ENCODE measurements around the gene IQCH.

GRCh38 chr15:67267951-67268941, 13.7 kb downstream of the IQCH start:
- TF ChIP-seq, protein P1, sequence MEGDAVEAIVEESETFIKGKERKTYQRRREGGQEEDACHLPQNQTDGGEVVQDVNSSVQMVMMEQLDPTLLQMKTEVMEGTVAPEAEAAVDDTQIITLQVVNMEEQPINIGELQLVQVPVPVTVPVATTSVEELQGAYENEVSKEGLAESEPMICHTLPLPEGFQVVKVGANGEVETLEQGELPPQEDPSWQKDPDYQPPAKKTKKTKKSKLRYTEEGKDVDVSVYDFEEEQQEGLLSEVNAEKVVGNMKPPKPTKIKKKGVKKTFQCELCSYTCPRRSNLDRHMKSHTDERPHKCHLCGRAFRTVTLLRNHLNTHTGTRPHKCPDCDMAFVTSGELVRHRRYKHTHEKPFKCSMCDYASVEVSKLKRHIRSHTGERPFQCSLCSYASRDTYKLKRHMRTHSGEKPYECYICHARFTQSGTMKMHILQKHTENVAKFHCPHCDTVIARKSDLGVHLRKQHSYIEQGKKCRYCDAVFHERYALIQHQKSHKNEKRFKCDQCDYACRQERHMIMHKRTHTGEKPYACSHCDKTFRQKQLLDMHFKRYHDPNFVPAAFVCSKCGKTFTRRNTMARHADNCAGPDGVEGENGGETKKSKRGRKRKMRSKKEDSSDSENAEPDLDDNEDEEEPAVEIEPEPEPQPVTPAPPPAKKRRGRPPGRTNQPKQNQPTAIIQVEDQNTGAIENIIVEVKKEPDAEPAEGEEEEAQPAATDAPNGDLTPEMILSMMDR (IDR thresholded peaks at IDR 0.05) = no peak
- no peak for TF ChIP-seq ZNF121 (CRISPR knock-in tag; IDR thresholded peaks at IDR 0.05)
- no peak for TF ChIP-seq ZMAT4 (CRISPR knock-in tag; IDR thresholded peaks at IDR 0.05)
- TF ChIP-seq TEAD4 (CRISPR knock-in tag; IDR thresholded peaks at IDR 0.05) = no peak
- no peak for TF ChIP-seq SMAD3 (CRISPR knock-in tag; IDR thresholded peaks at IDR 0.05; ENCODE audit: borderline replicate concordance)
- no peak for TF ChIP-seq STAT6 (CRISPR knock-in tag; conservative IDR thresholded peaks at IDR 0.05; ENCODE audit: low read depth)
- TF ChIP-seq, protein P2, sequence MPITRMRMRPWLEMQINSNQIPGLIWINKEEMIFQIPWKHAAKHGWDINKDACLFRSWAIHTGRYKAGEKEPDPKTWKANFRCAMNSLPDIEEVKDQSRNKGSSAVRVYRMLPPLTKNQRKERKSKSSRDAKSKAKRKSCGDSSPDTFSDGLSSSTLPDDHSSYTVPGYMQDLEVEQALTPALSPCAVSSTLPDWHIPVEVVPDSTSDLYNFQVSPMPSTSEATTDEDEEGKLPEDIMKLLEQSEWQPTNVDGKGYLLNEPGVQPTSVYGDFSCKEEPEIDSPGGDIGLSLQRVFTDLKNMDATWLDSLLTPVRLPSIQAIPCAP (CRISPR knock-in tag; IDR thresholded peaks at IDR 0.05) = no peak
- no peak for TF ChIP-seq ATF2 (CRISPR knock-in tag; IDR thresholded peaks at IDR 0.05; ENCODE audit: borderline replicate concordance, low read depth)
- TF ChIP-seq, protein P3, sequence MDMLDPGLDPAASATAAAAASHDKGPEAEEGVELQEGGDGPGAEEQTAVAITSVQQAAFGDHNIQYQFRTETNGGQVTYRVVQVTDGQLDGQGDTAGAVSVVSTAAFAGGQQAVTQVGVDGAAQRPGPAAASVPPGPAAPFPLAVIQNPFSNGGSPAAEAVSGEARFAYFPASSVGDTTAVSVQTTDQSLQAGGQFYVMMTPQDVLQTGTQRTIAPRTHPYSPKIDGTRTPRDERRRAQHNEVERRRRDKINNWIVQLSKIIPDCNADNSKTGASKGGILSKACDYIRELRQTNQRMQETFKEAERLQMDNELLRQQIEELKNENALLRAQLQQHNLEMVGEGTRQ (CRISPR knock-in tag; IDR thresholded peaks at IDR 0.05) = no peak
- TF ChIP-seq FOXP4 (CRISPR knock-in tag; IDR thresholded peaks at IDR 0.05) = no peak
